GM12878 (cell line): ENCODE measurements around the gene PDZD2. TPM values are rescaled to one million over a fixed set of nuclear protein-coding genes. Genes with fewer than 3 reads are reported as not detected.

ENCODE experiments used
- ATAC-seq: fragments of 200-7000 bp; cut with Tn5 transposase; 3 replicates; pipeline ENCODE4 v1.9.1; 2020; ENCODE audit warnings: mild to moderate bottlenecking, moderate library complexity
- BruUV-seq: library from RNA; stranded (reverse); fragments of 400-500 nt; replicated peaks from 2 replicates; lab custom pipeline; 2021; lab: Mats Ljungman, UMichigan
- CTCF ChIA-PET: fragments of 300-600 bp; sonication (Branson Sonifier 250); formaldehyde crosslinking; extraction: SDS; loops from one replicate; lab custom pipeline; 2021; ENCODE audit warnings: inconsistent platforms; lab: Yijun Ruan, JAX
- POLR2A ChIA-PET: fragments of 350-600 bp; formaldehyde crosslinking; extraction: SDS; loops from one replicate; lab custom pipeline; 2021; ENCODE audit warnings: inconsistent platforms; lab: Charles Lee
- RAD21 ChIA-PET: fragments of 300-600 bp; sonication (Branson Sonifier 250); formaldehyde crosslinking; loops from one replicate; lab custom pipeline; 2023; ENCODE audit warnings: antibody characterized with exemption; ENCODE audit not compliant: unreplicated experiment; lab: Charles Lee
- SMC1A ChIA-PET: fragments of 300-600 bp; sonication (Branson Sonifier 250); formaldehyde crosslinking; loops from one replicate; lab custom pipeline; 2023; ENCODE audit not compliant: unreplicated experiment, uncharacterized antibody; lab: Charles Lee
- DNase-seq: peaks from one replicate; pipeline ENCODE4 v3.0.0-alpha.2; 2011; ENCODE audit warnings: low read depth, low spot score
- FAIRE-seq: peaks from 3 replicates; lab custom pipeline; 2011; peaks lifted over from hg19 to GRCh38; lab: Jason Lieb, UNC
- H2AFZ ChIP-seq: 2 replicates; pipeline ENCODE4 v1.6.0; 2011; ENCODE audit warnings: low read depth, low read length, control low read depth; ENCODE audit not compliant: control insufficient read depth
- H3K27ac ChIP-seq: 2 replicates; pipeline ENCODE4 v1.5.1; 2011; ENCODE audit warnings: control low read depth; ENCODE audit not compliant: control insufficient read depth, insufficient read depth
- H3K27me3 ChIP-seq, 2 experiments: replicated peaks in 1 of 2; 2 replicates each; pipeline versions ENCODE4 v1.6.0 to v1.6.1; 2011; ENCODE audit warnings: low read length in 1 of 2; ENCODE audit not compliant: control insufficient read depth in 2 of 2, insufficient read depth in 2 of 2
- H3K36me3 ChIP-seq, 2 experiments: 2 replicates each; pipeline ENCODE4 v1.5.1; 2011; ENCODE audit warnings: low read length in 1 of 2; ENCODE audit not compliant: control insufficient read depth in 2 of 2, insufficient read depth in 2 of 2
- H3K4me1 ChIP-seq: 2 replicates; pipeline ENCODE4 v1.6.1; 2011; ENCODE audit warnings: mild to moderate bottlenecking, low read length, moderate library complexity, mixed read lengths; ENCODE audit not compliant: control insufficient read depth, insufficient read depth
- H3K4me2 ChIP-seq: 2 replicates; pipeline ENCODE4 v1.6.0; 2011; ENCODE audit warnings: control low read depth; ENCODE audit not compliant: control insufficient read depth, insufficient read depth
- H3K4me3 ChIP-seq: fragments of 200-600 bp; sonication (generic); 2 replicates; pipeline ENCODE4 v1.5.1; 2016
- H3K79me2 ChIP-seq: 2 replicates; pipeline ENCODE4 v1.6.0; 2011; ENCODE audit warnings: low read length; ENCODE audit not compliant: control insufficient read depth, insufficient read depth
- H3K9ac ChIP-seq: 2 replicates; pipeline ENCODE4 v1.8.0; 2011; ENCODE audit warnings: low read length, control low read depth, mixed read lengths; ENCODE audit not compliant: control insufficient read depth, insufficient read depth
- H3K9me3 ChIP-seq: replicated peaks from 3 replicates; pipeline ENCODE4 v1.5.1; 2011; ENCODE audit warnings: mild to moderate bottlenecking, low read length; ENCODE audit not compliant: control insufficient read depth, insufficient read depth
- H4K20me1 ChIP-seq: 2 replicates; pipeline ENCODE4 v1.6.0; 2011; ENCODE audit not compliant: control insufficient read depth, insufficient read depth
- EZH2 ChIP-seq: IDR thresholded peaks from 2 replicates; pipeline ENCODE4 v1.6.1; 2012; ENCODE audit warnings: low read depth, mild to moderate bottlenecking, control low read depth, inconsistent platforms, low read length, borderline replicate concordance; ENCODE audit not compliant: control insufficient read depth
- HCFC1 ChIP-seq: fragments of 150-350 bp; IDR thresholded peaks from 2 replicates; pipeline ENCODE4 v1.6.1; 2014; ENCODE audit warnings: low read length
- MYB ChIP-seq: fragments of 150-350 bp; IDR thresholded peaks from 2 replicates; pipeline ENCODE4 v1.6.1; 2014; ENCODE audit warnings: mild to moderate bottlenecking, low read depth, low read length, borderline replicate concordance
- SRF ChIP-seq, 2 experiments: IDR thresholded peaks; 2 replicates each; pipeline ENCODE4 v1.6.1; 2011; ENCODE audit warnings: low read depth in 2 of 2, low read length in 2 of 2, mild to moderate bottlenecking in 1 of 2, moderate library complexity in 1 of 2
- WGBS: methylation state at CpG from one replicate; pipeline ENCODE4 v1.1.6; 2016; ENCODE audit warnings: low lambda C conversion rate; ENCODE audit not compliant: insufficient replicate concordance, insufficient coverage; ENCODE audit errors: missing lambda C conversion rate; 5-methylcytosine and 5-hydroxymethylcytosine counted together
- in situ Hi-C: fragments of 300-500 bp; cut with MboI; formaldehyde crosslinking; loops from 9 replicates; pipeline ENCODE4 v1.14.3; 2018; ENCODE audit warnings: mixed read lengths
- intact Hi-C: fragments of 100-400 bp; cut with micrococcal nuclease; formaldehyde crosslinking; loops from one replicate; pipeline ENCODE4 v1.14.2; 2022; ENCODE audit not compliant: unreplicated experiment
- polyA plus RNA-seq, 11 experiments: library from polyadenylated mRNA; depleted of rRNA in 4 of 11; unstranded in 6 of 11; stranded (reverse) in 5 of 11; fragments of >200 nt; fragmentation: Nextera tagmentation in 4 of 11; fragmentation: Illumina TruSeq in 1 of 11; extraction: Ambion mirVana in 4 of 11; extraction: Trizol in 1 of 11; gene quantifications; 1 replicate in 1 of 11; 2 replicates in 10 of 11; pipeline versions ENCODE4 v1.2.1 to v1.2.3, GENCODE V29; 2011 to 2016; ENCODE audit warnings: inconsistent platforms in 2 of 11, missing spikeins in 2 of 11, low read depth in 1 of 11
- total RNA-seq, 4 experiments: library from RNA; depleted of rRNA in 3 of 4; stranded (reverse); fragments of >200 nt in 3 of 4; fragmentation: Illumina TruSeq in 1 of 4; extraction: Trizol in 1 of 4; gene quantifications; 2 replicates each; pipeline versions ENCODE4 v1.2.1 to v1.2.3, GENCODE V29; 2013 to 2021
- TF ChIP-seq, protein P1 (sequence below): IDR thresholded peaks from 2 replicates; pipeline ENCODE4 v1.6.1; 2011; ENCODE audit warnings: borderline replicate concordance, low read depth, mild to moderate bottlenecking, moderate library complexity, low read length; ENCODE audit not compliant: insufficient read depth, poor library complexity, severe bottlenecking
- TF ChIP-seq, protein P2 (sequence below): IDR thresholded peaks from 2 replicates; pipeline ENCODE4 v1.6.1; 2012; ENCODE audit warnings: improper control_type of control experiment, low read depth, low read length; ENCODE audit not compliant: insufficient replicate concordance

PDZD2 gene
- total and polyA plus RNA-seq, 10 of the 15 experiments (the other 5 are each of a cell fraction or from before 2014, with no cell fraction given) = 0.01 to 0.58 (median 0.29) TPM; not detected in 3

DNA sequence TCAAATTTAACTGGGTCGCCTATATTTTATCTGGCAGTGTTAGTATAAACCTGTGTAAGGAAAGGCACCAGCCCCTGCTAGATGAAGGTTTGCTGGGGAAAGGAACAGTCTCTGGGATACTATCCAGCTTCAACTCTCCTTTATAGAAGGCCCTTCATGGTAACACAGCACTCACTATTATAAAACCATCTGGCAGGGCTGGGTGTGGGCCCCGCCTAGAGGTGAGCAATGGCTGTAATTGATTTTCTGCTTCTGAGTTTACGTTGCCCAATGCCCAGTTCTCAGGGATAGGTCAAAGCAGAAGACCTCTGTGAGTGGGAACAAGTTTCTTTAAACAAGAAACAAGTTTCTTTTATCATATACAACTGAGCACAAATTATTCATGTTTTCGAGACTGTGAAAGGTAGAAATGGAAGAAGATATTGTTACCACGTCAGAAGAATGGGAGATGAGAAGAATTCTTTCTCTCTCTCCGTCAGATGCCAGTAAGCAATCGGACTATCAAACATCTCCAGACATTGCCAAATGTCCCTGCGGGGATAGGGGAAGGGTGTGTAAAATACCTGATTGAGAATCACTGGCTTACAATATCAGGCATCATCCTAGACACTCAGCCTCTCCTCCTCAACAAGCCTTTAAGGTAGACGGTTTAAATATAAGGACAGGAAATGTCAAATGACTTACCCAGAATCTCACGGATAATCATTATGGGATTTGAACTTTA lies 205.9 kb downstream of the PDZD2 start:
- Histone ChIP-seq H3K4me2 (no peak overlapping the region), H3K9ac (no peak overlapping the region), H3K4me1 (no peaks in the 10 kb centered on the region), H3K9me3 (no peaks in the 10 kb centered on the region), H3K4me3 (no peak overlapping the region), H3K27ac (no peak overlapping the region), H2AFZ (no peak overlapping the region), H3K27me3 (no peaks in the 10 kb centered on the region), H4K20me1 (no peaks in the 10 kb centered on the region), H3K79me2 (no peaks in the 10 kb centered on the region), H3K36me3 (no peaks in the 10 kb centered on the region)
- RAD21 ChIA-PET = no interaction called here
- SMC1A ChIA-PET = no interaction called here
- WGBS = 39% methylated on average over 10 of the region's 10 CpGs
- FAIRE-seq = no peak
- intact Hi-C loops (no loop called here), in situ Hi-C loops (no loop called here)
- POLR2A ChIA-PET = no interaction called here
- no peak for DNase-seq
- ATAC-seq = no peak
- BruUV-seq = no TSS peak
- CTCF ChIA-PET = interaction anchor here (0.6 kb wide), 1 partner anchor 248 kb away, joined by 3 read pairs; no protein-coding TSS in a partner anchor
- TF ChIP-seq, protein P1, sequence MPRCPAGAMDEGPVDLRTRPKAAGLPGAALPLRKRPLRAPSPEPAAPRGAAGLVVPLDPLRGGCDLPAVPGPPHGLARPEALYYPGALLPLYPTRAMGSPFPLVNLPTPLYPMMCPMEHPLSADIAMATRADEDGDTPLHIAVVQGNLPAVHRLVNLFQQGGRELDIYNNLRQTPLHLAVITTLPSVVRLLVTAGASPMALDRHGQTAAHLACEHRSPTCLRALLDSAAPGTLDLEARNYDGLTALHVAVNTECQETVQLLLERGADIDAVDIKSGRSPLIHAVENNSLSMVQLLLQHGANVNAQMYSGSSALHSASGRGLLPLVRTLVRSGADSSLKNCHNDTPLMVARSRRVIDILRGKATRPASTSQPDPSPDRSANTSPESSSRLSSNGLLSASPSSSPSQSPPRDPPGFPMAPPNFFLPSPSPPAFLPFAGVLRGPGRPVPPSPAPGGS = no peak
- TF ChIP-seq, protein P2, sequence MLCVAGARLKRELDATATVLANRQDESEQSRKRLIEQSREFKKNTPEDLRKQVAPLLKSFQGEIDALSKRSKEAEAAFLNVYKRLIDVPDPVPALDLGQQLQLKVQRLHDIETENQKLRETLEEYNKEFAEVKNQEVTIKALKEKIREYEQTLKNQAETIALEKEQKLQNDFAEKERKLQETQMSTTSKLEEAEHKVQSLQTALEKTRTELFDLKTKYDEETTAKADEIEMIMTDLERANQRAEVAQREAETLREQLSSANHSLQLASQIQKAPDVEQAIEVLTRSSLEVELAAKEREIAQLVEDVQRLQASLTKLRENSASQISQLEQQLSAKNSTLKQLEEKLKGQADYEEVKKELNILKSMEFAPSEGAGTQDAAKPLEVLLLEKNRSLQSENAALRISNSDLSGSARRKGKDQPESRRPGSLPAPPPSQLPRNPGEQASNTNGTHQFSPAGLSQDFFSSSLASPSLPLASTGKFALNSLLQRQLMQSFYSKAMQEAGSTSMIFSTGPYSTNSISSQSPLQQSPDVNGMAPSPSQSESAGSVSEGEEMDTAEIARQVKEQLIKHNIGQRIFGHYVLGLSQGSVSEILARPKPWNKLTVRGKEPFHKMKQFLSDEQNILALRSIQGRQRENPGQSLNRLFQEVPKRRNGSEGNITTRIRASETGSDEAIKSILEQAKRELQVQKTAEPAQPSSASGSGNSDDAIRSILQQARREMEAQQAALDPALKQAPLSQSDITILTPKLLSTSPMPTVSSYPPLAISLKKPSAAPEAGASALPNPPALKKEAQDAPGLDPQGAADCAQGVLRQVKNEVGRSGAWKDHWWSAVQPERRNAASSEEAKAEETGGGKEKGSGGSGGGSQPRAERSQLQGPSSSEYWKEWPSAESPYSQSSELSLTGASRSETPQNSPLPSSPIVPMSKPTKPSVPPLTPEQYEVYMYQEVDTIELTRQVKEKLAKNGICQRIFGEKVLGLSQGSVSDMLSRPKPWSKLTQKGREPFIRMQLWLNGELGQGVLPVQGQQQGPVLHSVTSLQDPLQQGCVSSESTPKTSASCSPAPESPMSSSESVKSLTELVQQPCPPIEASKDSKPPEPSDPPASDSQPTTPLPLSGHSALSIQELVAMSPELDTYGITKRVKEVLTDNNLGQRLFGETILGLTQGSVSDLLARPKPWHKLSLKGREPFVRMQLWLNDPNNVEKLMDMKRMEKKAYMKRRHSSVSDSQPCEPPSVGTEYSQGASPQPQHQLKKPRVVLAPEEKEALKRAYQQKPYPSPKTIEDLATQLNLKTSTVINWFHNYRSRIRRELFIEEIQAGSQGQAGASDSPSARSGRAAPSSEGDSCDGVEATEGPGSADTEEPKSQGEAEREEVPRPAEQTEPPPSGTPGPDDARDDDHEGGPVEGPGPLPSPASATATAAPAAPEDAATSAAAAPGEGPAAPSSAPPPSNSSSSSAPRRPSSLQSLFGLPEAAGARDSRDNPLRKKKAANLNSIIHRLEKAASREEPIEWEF = no peak
- no peak for TF ChIP-seq HCFC1
- no peak for TF ChIP-seq EZH2
- TF ChIP-seq MYB = no peak
- no peak for TF ChIP-seq SRF (IDR thresholded peaks at IDR 0.05; ENCODE audit: low read depth in 2 of 2, low read length in 2 of 2)
